DMS79 (cell line): ENCODE measurements around the gene TLL1.

Source experiments
- DNase-seq: peaks from one replicate; lab custom pipeline; 2025; lab: John Stamatoyannopoulos, UW

Gene TLL1

DNA sequence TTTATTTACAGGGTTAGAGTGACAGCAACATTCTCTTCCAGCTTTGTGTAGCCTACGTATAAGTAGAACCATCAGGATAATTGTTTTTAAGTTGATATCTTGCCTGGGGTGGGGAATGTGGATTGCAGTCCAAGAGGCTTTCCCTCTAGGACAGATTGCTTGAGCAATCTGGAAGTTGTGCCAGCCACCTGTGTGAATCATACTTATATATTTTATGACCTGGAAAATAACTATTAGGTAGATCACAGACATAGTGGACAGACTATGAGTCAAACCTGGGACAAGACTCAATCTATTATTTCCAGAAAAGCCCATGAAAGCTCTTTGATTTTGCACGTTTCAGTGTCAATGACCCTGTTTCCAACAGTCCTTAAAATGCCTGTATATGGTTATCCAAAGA is 98.9 kb downstream of the TLL1 start:
- DNase-seq: no peak

DNA sequence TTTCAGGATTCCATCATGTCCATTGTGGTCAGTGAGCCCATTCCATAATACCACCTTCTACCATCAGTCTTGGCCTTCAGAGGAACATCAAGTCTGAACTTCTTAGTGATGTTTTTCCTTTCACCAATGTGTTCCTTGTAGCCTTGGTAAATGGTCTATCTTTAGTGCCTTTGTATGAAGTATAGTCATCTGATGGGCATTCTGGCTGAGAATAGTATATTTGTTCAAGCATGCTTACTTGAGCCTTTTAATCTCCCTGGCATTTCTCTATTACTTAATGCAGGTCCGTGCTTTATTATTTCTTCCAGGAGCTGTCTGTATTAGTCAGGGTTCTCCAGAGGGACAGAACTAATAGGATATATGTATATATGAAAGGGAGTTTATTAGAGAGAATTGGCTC is 99.7 kb downstream of the TLL1 start:
- no peak for DNase-seq

DNA sequence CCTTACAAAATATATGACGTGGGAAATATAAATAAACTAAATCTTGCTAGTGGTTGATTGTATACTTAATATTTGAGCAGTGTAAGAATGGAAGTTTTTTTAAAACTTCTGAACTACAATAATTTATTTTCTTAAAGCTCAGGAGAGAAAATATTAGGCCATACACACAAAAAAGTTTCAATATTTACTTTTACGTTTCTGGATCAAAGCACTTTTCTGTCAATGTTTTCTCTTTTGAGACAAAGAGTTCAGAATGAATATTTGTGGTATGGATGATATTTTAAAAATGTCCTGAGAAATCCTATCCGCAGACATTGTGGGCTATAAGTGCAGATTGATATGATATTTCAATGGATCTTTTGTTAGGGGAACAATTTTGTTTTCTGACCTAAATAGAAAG is 109.9 kb downstream of the TLL1 start:
- DNase-seq: no peak

DNA sequence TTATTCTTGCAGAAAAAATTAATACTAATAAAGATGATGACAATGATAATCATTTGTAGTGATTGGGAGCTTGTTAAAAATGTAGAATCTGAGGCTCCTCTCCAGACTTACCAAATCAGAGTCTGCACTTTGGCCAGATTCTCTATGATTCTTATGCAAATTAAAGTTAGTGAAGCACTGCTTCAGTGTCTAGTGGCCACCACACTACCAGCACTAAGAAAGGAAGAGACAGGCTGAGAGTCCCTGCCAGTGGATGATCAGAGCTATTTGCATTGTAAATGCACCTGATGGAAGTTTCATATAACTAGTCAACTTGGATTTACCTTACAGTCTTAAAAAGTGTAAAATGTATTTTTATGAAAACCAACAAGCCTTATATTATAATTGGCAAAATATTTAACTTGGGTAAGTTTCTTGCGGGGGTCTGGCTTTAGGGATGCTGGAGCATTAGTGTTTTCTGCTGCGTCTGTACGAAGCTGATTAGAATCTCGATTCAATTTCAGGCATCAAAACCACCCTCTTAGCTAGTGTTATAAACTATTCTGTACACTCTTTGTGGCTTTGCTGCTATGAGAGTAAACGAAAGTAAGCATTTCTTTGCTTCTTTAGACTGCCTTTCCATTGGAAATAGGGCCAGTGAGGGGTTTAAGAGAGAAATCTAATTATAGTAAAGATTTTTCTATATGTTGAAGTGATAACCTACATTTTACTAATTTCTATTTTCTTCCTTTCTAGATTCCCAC is 114.1 kb downstream of the TLL1 start:
- no peak for DNase-seq

DNA sequence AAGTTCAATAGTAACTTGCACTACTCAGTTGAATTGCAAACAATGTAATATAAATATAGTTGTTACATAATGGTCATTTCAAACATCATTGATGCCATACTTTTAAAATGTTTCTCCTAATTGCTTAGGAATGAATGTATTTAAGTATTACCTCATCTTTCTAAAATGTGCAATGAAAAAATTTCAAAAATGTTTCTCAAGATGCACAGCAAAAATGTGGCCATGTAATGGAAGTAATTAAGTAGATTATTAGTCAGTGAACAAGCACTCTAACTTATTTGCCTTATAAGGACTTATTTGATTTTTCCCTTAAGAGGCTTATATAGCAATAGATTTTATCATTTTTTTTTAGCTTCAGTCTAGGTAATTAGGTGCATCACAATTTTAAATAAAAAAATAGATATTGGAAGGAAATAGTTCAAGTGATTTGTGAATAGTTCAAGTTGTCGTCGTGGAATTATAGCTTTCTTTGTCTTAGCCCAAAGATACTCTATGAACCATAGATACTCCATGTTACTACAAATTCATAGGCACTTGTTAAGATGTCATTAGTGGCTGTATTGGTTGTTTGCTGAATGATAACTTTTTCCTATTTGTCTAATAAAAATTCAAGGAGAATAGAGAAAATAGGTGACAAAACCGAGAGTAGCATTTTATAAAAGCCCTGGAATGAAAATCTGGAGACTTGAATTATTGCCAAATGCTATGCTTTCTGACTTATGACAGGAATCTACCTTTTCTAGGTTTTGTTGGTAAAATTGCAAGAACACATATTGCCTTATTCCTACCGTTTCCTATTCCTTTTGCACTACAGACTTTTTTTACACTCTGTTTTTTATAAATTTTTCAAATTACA is 118.5 kb downstream of the TLL1 start:
- DNase-seq: no peak

DNA sequence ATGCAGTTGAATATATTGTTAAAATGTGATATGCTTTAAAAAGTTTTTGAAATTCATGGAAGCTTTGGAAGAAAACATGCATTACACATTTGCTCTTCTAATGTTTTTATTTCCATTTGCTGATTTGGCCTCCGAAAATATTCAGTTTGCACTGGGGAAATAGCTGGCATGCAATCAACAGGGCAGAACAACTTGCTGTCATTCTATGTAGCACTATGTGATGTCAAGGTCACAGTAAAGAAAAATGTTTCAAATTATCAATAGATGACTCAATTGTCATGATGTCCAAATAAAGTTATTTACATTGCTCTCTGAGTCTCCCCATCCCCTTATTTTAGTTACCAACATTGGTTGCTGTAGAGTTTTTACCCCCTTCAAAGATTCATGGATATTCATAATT is 119.2 kb downstream of the TLL1 start:
- no peak for DNase-seq

DNA sequence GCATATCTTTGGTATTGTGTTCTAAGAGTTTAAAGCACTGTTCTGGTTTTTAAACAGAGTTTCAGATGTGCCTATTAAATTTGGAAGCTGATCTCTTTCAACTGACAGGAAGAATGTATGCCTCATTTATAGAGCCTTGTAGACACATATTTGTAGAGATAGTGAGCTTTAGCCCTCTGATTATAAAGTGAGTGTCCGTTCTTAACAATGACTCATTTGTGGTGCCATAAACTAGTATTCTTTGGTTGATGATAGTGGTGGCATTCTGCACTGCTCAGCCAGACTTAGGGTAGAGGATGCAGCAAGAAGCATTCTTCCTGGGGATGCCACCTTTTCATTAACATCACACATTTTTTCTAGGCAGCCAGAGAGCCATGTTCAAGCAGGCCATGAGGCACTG is 121.7 kb downstream of the TLL1 start:
- no peak for DNase-seq

DNA sequence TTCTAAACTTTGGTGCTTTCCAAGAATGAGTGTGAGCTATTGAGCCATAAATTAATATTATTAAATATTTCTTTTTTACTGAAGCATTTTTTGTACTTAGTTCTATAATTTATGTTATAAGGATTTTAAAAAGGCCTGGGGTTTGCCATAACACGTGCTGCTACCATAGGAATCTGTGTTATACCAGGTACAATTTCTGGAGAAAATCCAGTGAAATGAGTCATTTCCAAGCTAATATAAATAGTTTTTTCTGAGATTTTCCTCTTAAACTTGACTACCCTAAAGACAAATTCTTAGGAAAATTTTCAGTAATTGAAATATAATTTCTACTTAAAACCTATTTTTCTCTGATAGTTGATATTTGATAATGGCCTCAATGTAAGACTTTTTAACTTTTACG is 130.8 kb downstream of the TLL1 start:
- no peak for DNase-seq

DNA sequence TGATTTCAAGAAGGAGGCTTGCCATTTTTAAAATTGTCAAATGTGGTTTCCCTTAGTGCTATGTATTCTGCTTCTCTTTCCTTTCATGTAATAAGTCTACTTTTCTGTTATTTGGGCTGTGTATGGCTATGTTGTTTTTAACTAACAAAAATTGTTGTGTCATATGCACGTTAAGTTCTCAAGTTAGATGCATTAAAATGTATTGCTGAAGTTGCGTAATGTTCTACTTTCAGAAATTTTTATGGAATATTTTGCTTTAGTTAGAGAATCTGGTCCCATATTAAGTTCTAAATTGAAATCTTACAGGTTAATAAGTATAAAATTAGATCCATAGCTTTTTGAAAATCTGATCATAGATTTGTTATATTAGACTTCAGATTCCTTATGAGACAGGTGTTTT is 133.2 kb downstream of the TLL1 start:
- no peak for DNase-seq

DNA sequence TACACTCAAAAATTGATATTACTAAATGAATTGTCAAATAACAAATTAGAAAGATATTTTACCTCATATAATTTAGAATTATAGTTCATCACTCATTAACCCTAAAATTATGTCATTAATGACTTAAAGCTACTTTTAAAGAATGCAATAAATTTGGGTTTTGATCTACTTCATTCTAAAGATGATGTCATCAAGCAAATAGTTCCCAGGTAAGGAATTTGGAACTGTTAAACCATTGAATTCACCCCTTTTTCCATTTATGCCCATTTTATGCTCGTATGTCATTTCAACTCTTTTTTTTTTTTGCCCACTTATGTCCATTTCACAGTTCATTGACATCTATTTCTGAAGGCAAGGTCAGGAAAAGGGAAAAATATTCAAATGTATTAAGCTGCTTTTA is 135.5 kb downstream of the TLL1 start:
- no peak for DNase-seq

DNA sequence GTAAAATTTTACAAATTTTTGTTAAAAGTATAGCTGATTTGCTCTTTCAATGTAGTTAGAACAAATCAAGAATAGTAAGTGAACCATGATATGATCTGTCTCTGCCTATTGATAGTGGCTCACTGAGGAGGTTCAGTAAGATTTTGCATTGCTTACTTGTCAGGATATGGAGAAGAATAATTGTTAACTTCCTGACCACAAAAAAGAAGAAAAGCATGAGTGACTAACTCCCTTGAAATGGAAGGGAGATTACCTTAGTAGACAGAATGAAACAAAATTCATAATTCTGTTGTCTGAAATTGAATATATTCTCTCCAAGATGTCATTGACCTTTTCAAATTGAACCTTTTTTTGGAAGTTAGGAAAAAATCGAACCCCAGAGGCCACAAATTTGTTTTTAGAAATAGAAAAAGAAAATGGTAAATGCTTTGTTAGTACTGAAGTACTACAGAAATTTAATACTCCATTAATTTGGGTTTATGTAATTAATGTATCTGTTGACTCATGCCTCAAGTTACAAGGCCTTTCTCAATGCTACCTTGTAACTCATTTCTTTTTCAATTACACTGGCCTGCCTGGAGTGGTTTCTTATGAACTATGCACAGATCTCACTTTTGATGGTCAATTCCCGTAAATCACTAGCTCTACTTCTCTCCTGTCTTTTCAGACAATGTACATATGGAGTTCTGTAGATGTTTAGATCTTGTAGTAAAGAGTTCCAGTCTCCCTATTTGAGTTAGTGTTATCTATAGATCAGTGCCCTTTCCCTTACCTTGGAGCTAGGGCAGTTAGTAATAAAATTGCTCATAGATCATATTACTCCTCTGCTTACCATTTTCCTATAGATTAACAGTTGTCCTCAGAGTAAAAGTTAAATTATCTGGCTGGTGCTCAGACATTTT is 139.3 kb downstream of the TLL1 start:
- DNase-seq: no peak

DNA sequence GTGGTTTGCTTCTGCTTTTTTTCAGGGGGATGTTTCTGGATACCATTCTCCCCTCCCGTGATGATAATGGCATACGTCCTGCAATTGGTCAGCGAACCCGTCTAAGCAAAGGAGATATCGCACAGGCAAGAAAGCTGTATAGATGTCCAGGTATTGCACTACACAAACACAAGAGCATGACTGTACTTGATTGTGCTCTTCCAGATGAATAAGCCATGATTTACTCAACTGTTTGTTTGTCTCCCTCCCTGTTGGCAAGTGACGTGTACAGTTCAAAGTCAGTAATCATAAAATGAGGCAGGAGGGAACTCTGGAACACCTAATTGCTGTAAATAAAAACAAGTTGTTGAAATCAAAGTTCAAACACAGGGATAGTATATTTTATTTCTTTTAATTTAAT is 141.4 kb downstream of the TLL1 start:
- DNase-seq: no peak

DNA sequence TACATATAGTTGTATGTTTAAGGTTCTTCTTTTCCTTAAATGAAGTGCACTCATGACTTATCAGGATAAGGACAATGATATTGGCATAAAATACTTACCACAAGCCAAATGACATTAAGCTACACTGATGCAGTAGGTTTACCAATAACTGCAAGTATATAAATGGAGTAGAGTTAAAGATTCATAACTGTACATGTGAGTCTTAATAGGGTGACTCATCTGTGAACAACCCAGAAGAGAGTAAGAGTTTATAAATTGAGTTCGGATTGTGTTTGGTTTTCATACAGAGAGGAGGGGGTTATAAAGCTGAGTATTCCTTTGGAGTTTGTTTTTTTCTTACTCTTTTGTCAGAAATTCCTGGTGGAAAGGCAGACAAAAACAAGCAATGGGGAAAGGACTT is 144.8 kb downstream of the TLL1 start:
- DNase-seq: no peak

DNA sequence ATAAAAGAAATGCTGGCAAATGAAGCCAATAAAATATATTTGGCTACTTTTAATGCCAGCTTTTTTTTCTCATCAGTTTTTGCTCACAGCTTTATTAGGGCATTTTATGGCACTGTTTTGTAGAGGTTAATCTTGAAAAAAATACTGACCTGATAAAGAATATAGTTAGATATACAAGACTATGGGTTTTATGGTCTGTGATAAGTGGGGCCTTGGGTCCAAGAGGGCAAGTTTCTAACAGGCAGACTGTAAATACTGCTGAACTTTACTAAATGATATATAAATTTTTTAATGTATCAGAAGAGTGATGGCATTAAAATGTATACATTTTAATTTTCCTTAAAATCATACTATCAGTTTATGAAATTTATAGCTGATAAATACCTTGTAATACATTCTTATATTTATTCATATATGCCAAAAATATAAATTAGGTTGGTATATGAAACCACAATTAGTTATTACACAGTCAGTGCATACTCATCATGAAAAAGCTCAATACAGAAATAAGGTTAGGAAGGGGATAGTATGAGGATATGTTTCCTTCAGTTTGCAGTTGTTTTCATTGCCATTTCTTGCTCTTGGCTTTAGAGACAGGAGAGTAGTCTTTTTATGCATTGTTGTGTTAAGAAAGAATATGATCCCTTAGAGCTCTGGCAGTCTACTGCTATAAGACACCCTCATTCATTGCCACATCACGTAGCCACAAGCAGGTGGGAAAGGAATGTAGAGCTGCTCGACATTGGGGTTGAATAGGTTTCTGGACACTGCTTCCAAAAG is 146.6 kb downstream of the TLL1 start:
- no peak for DNase-seq

DNA sequence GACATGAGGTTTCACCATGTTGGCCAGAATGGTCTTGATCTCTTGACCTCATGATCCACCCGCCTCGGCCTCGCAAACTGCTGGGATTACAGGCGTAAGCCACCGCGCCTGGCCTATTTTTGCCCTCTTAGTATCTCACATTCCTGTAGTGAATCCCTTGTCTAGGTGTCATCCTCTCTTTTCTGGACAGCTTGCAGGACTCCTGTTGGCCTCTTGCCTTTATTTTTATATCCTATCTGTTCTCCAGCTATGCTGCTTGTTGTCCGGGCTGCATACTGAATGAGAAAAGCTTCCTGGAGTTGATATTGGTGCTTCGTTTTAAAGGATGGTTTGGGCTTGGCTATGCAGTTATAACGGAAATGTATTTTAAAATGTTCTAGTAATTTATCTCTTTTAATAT is 148.6 kb downstream of the TLL1 start:
- DNase-seq: no peak

DNA sequence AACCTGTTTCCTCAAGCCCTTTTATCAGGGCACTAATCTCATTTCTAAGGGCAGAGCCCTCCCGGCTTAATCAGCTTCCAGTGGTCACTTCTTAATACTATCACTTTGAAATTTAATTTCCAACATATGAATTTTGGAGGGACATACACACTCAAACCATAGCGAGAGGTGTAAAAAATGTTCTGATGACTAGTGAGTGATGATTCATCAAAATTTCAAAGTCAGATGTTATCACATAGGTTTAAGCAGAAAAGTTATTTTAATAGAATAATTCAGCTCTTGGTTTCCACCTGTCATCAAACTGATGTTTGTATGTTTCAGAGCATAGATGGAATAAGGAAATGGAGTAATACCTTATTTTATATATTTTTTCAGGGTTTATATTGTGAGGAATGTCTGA is 161.9 kb downstream of the TLL1 start:
- DNase-seq: no peak

DNA sequence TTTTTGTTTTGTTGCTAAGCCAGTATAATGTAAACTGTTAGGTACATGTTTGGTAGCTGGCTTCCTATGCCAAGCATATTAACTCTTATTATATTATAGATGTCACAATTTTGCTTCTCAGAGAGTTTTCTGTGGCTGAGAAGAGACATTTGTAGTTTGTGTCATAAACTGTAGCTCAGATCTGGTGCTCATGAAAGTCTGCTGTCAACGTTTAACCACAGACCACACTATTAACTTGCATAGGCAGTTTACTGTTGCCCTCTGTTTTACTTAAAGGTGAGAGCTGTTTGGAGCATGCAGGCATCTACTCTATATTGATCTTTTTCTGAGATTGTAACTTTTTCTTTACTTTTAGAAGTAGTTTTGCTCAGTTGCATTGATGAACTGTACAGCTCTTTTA is 166.8 kb downstream of the TLL1 start:
- DNase-seq: no peak

DNA sequence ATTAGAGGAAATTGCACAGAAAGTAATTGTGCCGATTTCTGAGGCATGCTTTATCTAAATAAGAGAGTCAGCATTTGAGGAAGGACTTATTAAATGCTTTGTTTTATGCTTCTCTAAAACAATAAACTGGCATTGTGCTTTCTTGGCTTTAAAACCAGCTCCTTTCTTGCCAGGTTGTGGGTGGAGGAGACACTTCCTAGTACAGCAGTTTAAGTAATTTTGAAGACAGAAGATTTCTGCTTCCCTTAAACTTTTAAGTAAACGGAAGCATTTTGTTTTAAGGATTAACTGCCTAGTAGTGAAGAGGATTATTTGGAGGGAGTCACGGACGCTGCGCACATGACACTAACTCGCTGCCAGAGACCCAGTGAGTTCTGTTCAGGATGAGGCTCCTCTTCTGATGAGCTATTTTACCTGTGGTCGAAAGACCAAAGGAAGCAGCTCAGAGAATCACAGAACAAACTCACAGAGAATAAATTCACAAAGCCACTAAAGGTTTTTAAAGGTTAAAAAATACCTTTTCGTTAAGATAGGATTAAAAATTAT is 169.5 kb downstream of the TLL1 start:
- no peak for DNase-seq

DNA sequence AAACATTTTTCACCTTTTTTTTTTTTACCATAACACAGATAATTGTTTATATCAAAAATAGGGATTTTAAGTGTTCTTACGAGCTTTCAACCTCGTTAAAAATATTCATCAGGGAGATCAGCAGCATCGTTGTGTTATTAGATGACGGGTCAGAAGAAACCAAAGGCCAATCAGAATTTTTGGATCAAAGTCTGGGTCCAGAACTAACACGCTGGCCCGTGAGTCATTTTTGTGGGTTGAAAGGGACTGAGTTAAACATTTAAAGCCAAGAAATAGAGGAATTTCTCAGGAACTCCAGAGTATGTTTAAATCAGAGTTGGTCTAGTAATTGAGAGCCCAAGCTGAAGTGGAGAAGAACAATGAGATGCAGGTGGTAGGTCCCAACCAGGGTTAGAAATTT is 170.8 kb downstream of the TLL1 start:
- DNase-seq: no peak

DNA sequence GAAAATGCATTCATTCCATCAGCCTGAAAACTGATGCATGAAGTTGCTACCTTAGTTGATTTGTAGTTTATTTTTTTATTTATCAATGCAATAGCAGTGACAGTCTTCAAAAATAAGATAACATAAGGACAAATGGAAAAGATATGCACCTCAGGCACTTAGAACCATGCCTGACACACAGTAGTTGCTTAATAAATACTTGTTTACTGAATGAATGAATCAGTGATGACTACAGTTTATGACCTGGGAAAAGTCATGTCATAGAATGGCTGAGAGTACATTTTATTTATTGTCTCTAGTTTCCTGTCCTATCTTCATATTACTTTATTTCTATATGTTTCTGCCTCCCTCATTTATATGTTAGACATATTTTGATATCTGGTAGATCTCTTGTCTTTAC is 171.8 kb downstream of the TLL1 start:
- no peak for DNase-seq

DNA sequence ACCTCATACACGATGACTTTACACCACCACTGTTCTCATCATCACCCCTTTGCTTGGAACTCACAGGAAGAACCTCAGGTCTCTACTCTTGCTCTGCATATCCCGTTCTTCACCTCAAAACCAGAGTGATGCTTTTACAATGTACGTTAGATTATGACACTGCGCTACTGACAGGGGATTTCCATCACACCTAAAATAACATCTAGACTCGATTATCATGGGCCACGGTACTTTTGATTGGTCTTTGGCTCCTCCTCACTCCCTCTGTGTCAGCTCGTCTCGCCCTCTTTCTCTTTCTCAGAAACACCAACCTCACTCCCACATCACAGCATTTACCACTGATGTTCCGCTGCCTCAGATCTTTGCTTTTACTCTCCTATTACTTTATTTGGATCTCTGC is 172.4 kb downstream of the TLL1 start:
- DNase-seq: no peak

DNA sequence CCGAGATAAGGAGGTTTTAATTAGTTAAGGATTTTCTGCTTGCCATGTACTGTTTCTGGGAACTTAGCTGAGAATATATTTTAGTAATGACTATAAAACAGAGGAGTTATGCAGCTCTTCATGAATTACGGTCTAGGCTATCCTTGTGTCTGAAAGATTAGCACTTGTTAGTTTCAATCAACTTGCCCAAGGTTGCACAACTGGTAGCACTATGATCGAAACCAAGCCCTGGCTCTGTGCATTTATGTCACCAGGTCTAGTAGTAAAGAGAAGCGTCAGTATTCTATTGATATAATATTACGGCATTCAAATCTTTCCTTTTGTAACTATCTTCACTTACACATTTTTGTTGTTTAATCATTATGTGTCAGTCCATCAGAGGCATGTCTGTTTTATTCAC is 176.0 kb downstream of the TLL1 start:
- no peak for DNase-seq
